Testis (tissue), 3 donors: ENCODE data around the gene B4GALT1. TPM values are rescaled to one million over a fixed set of nuclear protein-coding genes. Genes with fewer than 3 reads are reported as not detected.

Experiments
- DNase-seq: peaks from one replicate; pipeline ENCODE4 v3.0.0-alpha.2; 2019
- H3K27ac ChIP-seq, 2 donors: fragments of 200-600 bp; sonication (generic); one replicate each; pipeline ENCODE4 v1.5.1; 2019
- H3K27me3 ChIP-seq: fragments of 200-600 bp; sonication (generic); one replicate; pipeline ENCODE4 v1.5.1; 2019
- H3K36me3 ChIP-seq: fragments of 200-600 bp; sonication (generic); one replicate; pipeline ENCODE4 v1.5.1; 2017; ENCODE audit warnings: low read depth; ENCODE audit errors: missing control alignments
- H3K4me1 ChIP-seq: fragments of 200-600 bp; sonication (generic); one replicate; pipeline ENCODE4 v1.5.1; 2019
- H3K4me3 ChIP-seq, 2 donors: fragments of 200-600 bp; sonication (generic); one replicate each; pipeline ENCODE4 v1.5.1; 2017 to 2019
- H3K9me3 ChIP-seq: fragments of 200-600 bp; sonication (generic); one replicate; pipeline ENCODE4 v1.5.1; 2017
- CTCF ChIP-seq, 3 experiments: fragments of 450-650 bp in 2 of 3; fragments of 200-600 bp in 1 of 3; sonication (generic) in 1 of 3; IDR thresholded peaks; one replicate each; pipeline ENCODE4 v1.5.1; 2016 to 2019; ENCODE audit warnings: antibody characterized with exemption in 3 of 3, mild to moderate bottlenecking in 2 of 3, moderate library complexity in 1 of 3
- POLR2A ChIP-seq: fragments of 450-650 bp; IDR thresholded peaks from one replicate; pipeline ENCODE4 v1.6.1; 2017; ENCODE audit warnings: antibody characterized with exemption, mild to moderate bottlenecking, moderate library complexity
- WGBS, 2 donors: methylation state at CpG; one replicate each; pipeline ENCODE4 v1.1.5; 2018; 5-methylcytosine and 5-hydroxymethylcytosine counted together
- intact Hi-C: fragments of 100-400 bp; cut with DNase I; formaldehyde crosslinking; loops from one replicate; pipeline ENCODE4 v1.15.1; 2023; ENCODE audit warnings: low total_unique reads
- polyA plus RNA-seq: library from polyadenylated mRNA; stranded (reverse); fragments of 350-450 nt; fragmentation: Illumina TruSeq; extraction: RNeasy Lipid Tissue Mini Kit (QIAGEN cat#74804); gene quantifications from one replicate; pipeline ENCODE4 v1.2.3, GENCODE V29; 2014; ENCODE audit warnings: low read depth, low replicate concordance; ENCODE audit not compliant: insufficient read depth
- total RNA-seq, 2 donors: library from RNA; depleted of rRNA; stranded (reverse); fragments of >200 nt; gene quantifications; one replicate each; pipeline ENCODE4 v1.2.3, GENCODE V29; 2016

The B4GALT1 gene
- total and polyA plus RNA-seq, 3 donors from 2014 or later, result 112 to 212 (median 192) TPM

- Histone ChIP-seq H3K9me3 (no peaks in the 10 kb centered on the region), H3K27ac (no peak overlapping the region), H3K36me3 (no peaks in the 10 kb centered on the region), H3K4me3 (no peak overlapping the region), H3K27me3 (no peaks in the 10 kb centered on the region), H3K4me1 (peaks cover 11% of the 10 kb centered on the region)
- intact Hi-C loops, result no loop called here
- TF ChIP-seq CTCF (IDR thresholded peaks at IDR 0.05) (no peak), POLR2A (no peak)
- 76 to 87% methylated on average over 8 of the region's 8 CpGs for WGBS, 2 donors
- peak; percentile 9 for DNase-seq
Measured at GRCh38 chr9:33103501-33104281, 63.4 kb downstream of the B4GALT1 start.

GRCh38 chr9:33102551-33103210 lies 64.5 kb downstream of the B4GALT1 start:
- TF ChIP-seq POLR2A (no peak), CTCF (IDR thresholded peaks at IDR 0.05) (no peak)
- Histone ChIP-seq H3K9me3 (no peaks in the 10 kb centered on the region), H3K4me3 (no peak overlapping the region), H3K4me1 (peaks cover 10% of the 10 kb centered on the region), H3K27ac (no peak overlapping the region), H3K36me3 (no peaks in the 10 kb centered on the region), H3K27me3 (no peaks in the 10 kb centered on the region)
- 91 to 98% methylated on average over 4 to 13 of the region's 13 CpGs for WGBS, 2 donors
- intact Hi-C loops, result no loop called here
- peak; percentile 11 for DNase-seq

- 78% methylated on average over 5 to 10 of the region's 10 CpGs for WGBS, 2 donors
- H3K36me3 ChIP-seq, result no peaks in the 10 kb centered on the region
- no peaks in the 10 kb centered on the region for H3K4me1 ChIP-seq
- peak; percentile 54 for DNase-seq
- no peaks in the 10 kb centered on the region for H3K27me3 ChIP-seq
- intact Hi-C loops, result no loop called here
- no peak for TF ChIP-seq POLR2A
- TF ChIP-seq CTCF (IDR thresholded peaks at IDR 0.05), result no peak
- no peaks in the 10 kb centered on the region for H3K9me3 ChIP-seq
- no peak overlapping the region for H3K27ac ChIP-seq
- no peak overlapping the region for H3K4me3 ChIP-seq
Measured at GRCh38 chr9:33101104-33101951, 65.8 kb downstream of the B4GALT1 start.

GRCh38 chr9:33099754-33100153 lies 67.4 kb downstream of the B4GALT1 start:
- no peak for TF ChIP-seq CTCF (IDR thresholded peaks at IDR 0.05)
- no peak for TF ChIP-seq POLR2A
- H3K36me3 ChIP-seq, result no peaks in the 10 kb centered on the region
- H3K27ac ChIP-seq, result peak overlapping the region in 1 of 2 donors; percentile 36
- intact Hi-C loops, result no loop called here
- H3K4me1 ChIP-seq, result no peaks in the 10 kb centered on the region
- H3K4me3 ChIP-seq, result no peak overlapping the region
- DNase-seq, result no peak
- no peaks in the 10 kb centered on the region for H3K9me3 ChIP-seq
- WGBS, 2 donors, result 68 to 82% methylated on average over 2 of the region's 2 CpGs
- no peaks in the 10 kb centered on the region for H3K27me3 ChIP-seq
